ENCODE measurements around the gene TRIM27. TPM values are rescaled to one million over a fixed set of nuclear protein-coding genes. Genes with fewer than 3 reads are reported as not detected.

The TRIM27 gene
- total and polyA plus RNA-seq, 2 donors (not counting 1 experiment from before 2014, with no cell fraction given): 42.7 to 43.8 TPM

- Histone ChIP-seq H3K79me2 (ENCODE audit: control insufficient read depth, insufficient read depth, low read length) (no peaks in the 10 kb centered on the region), H3K27ac (ENCODE audit: insufficient read depth, low read length) (peak overlapping the region; percentile 88), H3K9me3 (ENCODE audit: control insufficient read depth, insufficient read depth, low read depth, low read length) (no peaks in the 10 kb centered on the region), H4K20me1 (ENCODE audit: control insufficient read depth, extremely low read depth, insufficient read depth, low read length) (no peaks in the 10 kb centered on the region), H2AFZ (ENCODE audit: low read length) (peak overlapping the region; percentile 4), H3K4me2 (ENCODE audit: extremely low read depth, insufficient read depth, low read length) (peak overlapping the region; percentile 73), H3K36me3 (ENCODE audit: control insufficient read depth, insufficient read depth, low read length) (no peaks in the 10 kb centered on the region), H3K9ac (ENCODE audit: insufficient read depth, low read length) (peak overlapping the region; percentile 69), H3K4me1 (ENCODE audit: control insufficient read depth, extremely low read depth, insufficient read depth, low read length) (no peaks in the 10 kb centered on the region), H3K4me3 (replicated peaks in 1 of 4; ENCODE audit: control extremely low read depth in 1 of 4, insufficient read depth in 1 of 4, low read depth in 3 of 4, low read length in 4 of 4) (peak overlapping the region; percentile 24 to 98 (median 68)), H3K27me3 (ENCODE audit: control insufficient read depth, insufficient read depth, low read length) (no peaks in the 10 kb centered on the region)
- peak in 1 of 2 donors; percentile 20 for DNase-seq (ENCODE audit: low read depth in 2 of 2)
- TF ChIP-seq EZH2 (IDR thresholded peaks at IDR 0.05; ENCODE audit: low read length, missing control alignments) (no peak), CTCF (conservative IDR thresholded peaks at IDR 0.05 in 1 of 2, IDR thresholded peaks at IDR 0.05 in 1 of 2; ENCODE audit: low read depth in 1 of 2, low read length in 2 of 2) (no peak)
Measured at GRCh38 chr6:28897369-28897745, 26.4 kb downstream of the TRIM27 start.

- no peaks in the 10 kb centered on the region for H3K27me3 ChIP-seq (ENCODE audit: control insufficient read depth, insufficient read depth, low read length)
- H3K9ac ChIP-seq (ENCODE audit: insufficient read depth, low read length): peak overlapping the region; percentile 69
- no peak for TF ChIP-seq EZH2 (IDR thresholded peaks at IDR 0.05; ENCODE audit: low read length, missing control alignments)
- TF ChIP-seq CTCF (conservative IDR thresholded peaks at IDR 0.05 in 1 of 2, IDR thresholded peaks at IDR 0.05 in 1 of 2; ENCODE audit: low read depth in 1 of 2, low read length in 2 of 2): peak; percentile 26 to 38
- peak overlapping the region; percentile 24 to 98 (median 68) for H3K4me3 ChIP-seq (replicated peaks in 1 of 4; ENCODE audit: control extremely low read depth in 1 of 4, insufficient read depth in 1 of 4, low read depth in 3 of 4, low read length in 4 of 4)
- no peaks in the 10 kb centered on the region for H3K36me3 ChIP-seq (ENCODE audit: control insufficient read depth, insufficient read depth, low read length)
- peak overlapping the region; percentile 88 for H3K27ac ChIP-seq (ENCODE audit: insufficient read depth, low read length)
- H3K4me1 ChIP-seq (ENCODE audit: control insufficient read depth, extremely low read depth, insufficient read depth, low read length): no peaks in the 10 kb centered on the region
- peak; percentile 61 to 65 for DNase-seq (ENCODE audit: low read depth in 2 of 2)
- no peaks in the 10 kb centered on the region for H3K79me2 ChIP-seq (ENCODE audit: control insufficient read depth, insufficient read depth, low read length)
- no peaks in the 10 kb centered on the region for H3K9me3 ChIP-seq (ENCODE audit: control insufficient read depth, insufficient read depth, low read depth, low read length)
- H4K20me1 ChIP-seq (ENCODE audit: control insufficient read depth, extremely low read depth, insufficient read depth, low read length): no peaks in the 10 kb centered on the region
- peak overlapping the region; percentile 4 for H2AFZ ChIP-seq (ENCODE audit: low read length)
- peak overlapping the region; percentile 73 for H3K4me2 ChIP-seq (ENCODE audit: extremely low read depth, insufficient read depth, low read length)
Measured at GRCh38 chr6:28896505-28897368, 27.0 kb downstream of the TRIM27 start.

- Histone ChIP-seq H3K79me2 (ENCODE audit: control insufficient read depth, insufficient read depth, low read length) (no peaks in the 10 kb centered on the region), H3K4me1 (ENCODE audit: control insufficient read depth, extremely low read depth, insufficient read depth, low read length) (no peaks in the 10 kb centered on the region), H3K36me3 (ENCODE audit: control insufficient read depth, insufficient read depth, low read length) (no peaks in the 10 kb centered on the region), H3K9ac (ENCODE audit: insufficient read depth, low read length) (peak overlapping the region; percentile 75), H3K27me3 (ENCODE audit: control insufficient read depth, insufficient read depth, low read length) (no peaks in the 10 kb centered on the region), H3K4me2 (ENCODE audit: extremely low read depth, insufficient read depth, low read length) (peak overlapping the region; percentile 86), H4K20me1 (ENCODE audit: control insufficient read depth, extremely low read depth, insufficient read depth, low read length) (no peaks in the 10 kb centered on the region), H2AFZ (ENCODE audit: low read length) (peak overlapping the region; percentile 92), H3K27ac (ENCODE audit: insufficient read depth, low read length) (peak overlapping the region; percentile 88), H3K4me3 (replicated peaks in 1 of 4; ENCODE audit: control extremely low read depth in 1 of 4, insufficient read depth in 1 of 4, low read depth in 3 of 4, low read length in 4 of 4) (peak overlapping the region; percentile 66 to 98 (median 80)), H3K9me3 (ENCODE audit: control insufficient read depth, insufficient read depth, low read depth, low read length) (no peaks in the 10 kb centered on the region)
- peak; percentile 92 to 98 for DNase-seq (ENCODE audit: low read depth in 2 of 2)
- TF ChIP-seq EZH2 (IDR thresholded peaks at IDR 0.05; ENCODE audit: low read length, missing control alignments): no peak
- no peak for TF ChIP-seq CTCF (conservative IDR thresholded peaks at IDR 0.05 in 1 of 2, IDR thresholded peaks at IDR 0.05 in 1 of 2; ENCODE audit: low read depth in 1 of 2, low read length in 2 of 2)
Measured at GRCh38 chr6:28895131-28895812, 28.5 kb downstream of the TRIM27 start.
